Body of pancreas (tissue), 4 donors: ENCODE measurements around the gene PRTG. TPM values are rescaled to one million over a fixed set of nuclear protein-coding genes. Genes with fewer than 3 reads are reported as not detected.

Experiments used
- ATAC-seq: fragments of 150-250 bp; one replicate; pipeline ENCODE4 v1.9.1; 2016
- DNase-seq, 4 donors: peaks; one replicate each; pipeline ENCODE4 v3.0.0-alpha.2; 2019
- H3K27ac ChIP-seq, 4 donors: fragments of 200-600 bp; sonication (generic); 1 replicate in 3 of 4; 2 replicates in 1 of 4; pipeline versions ENCODE4 v1.5.1 to v1.6.1; 2016 to 2019; ENCODE audit warnings: mild to moderate bottlenecking in 1 of 4, mixed read lengths in 1 of 4, moderate library complexity in 1 of 4
- H3K27me3 ChIP-seq, 2 donors: fragments of 200-600 bp; sonication (generic); one replicate each; pipeline ENCODE4 v1.6.0; 2016; ENCODE audit warnings: mild to moderate bottlenecking in 1 of 2
- H3K36me3 ChIP-seq, 2 donors: fragments of 200-600 bp; sonication (generic); replicated peaks in 1 of 2; 2 replicates each; pipeline ENCODE4 v1.5.1; 2016; ENCODE audit warnings: low read depth in 2 of 2; ENCODE audit not compliant: insufficient read depth in 1 of 2
- H3K4me1 ChIP-seq: fragments of 200-600 bp; sonication (generic); one replicate; pipeline ENCODE4 v1.6.0; 2016
- H3K4me3 ChIP-seq, 2 donors: fragments of 200-600 bp; sonication (generic); 1 replicate in 1 of 2; 2 replicates in 1 of 2; pipeline ENCODE4 v1.5.1; 2016 to 2019
- H3K9me3 ChIP-seq, 3 donors: fragments of 200-600 bp; sonication (generic); 1 replicate in 2 of 3; 2 replicates in 1 of 3; pipeline ENCODE4 v1.5.1; 2016
- CTCF ChIP-seq, 7 experiments: fragments of 450-650 bp in 4 of 7; fragments of 200-600 bp in 3 of 7; sonication (generic) in 3 of 7; IDR thresholded peaks; one replicate each; pipeline ENCODE4 v1.5.1; 2016 to 2019; ENCODE audit warnings: antibody characterized with exemption in 7 of 7
- POLR2A ChIP-seq, 3 donors: fragments of 450-650 bp; IDR thresholded peaks; one replicate each; pipeline ENCODE4 v1.6.1; 2016; ENCODE audit warnings: antibody characterized with exemption in 3 of 3, mild to moderate bottlenecking in 2 of 3
- WGBS, 2 donors: methylation state at CpG; one replicate each; pipeline ENCODE4 v1.1.5; 2017; 5-methylcytosine and 5-hydroxymethylcytosine counted together
- intact Hi-C: fragments of 100-400 bp; cut with DNase I; formaldehyde crosslinking; loops from one replicate; pipeline ENCODE4 v1.15.1; 2023
- total RNA-seq, 2 donors: library from RNA; depleted of rRNA; stranded (reverse); fragments of >200 nt; gene quantifications; one replicate each; pipeline ENCODE4 v1.1.0, GENCODE V29; 2016

The PRTG gene
- total RNA-seq, 2 donors from 2014 or later, result 1.0 to 4.0 TPM

GRCh38 chr15:55743729-55744655, 1.0 kb upstream of the PRTG start:
- Histone ChIP-seq H3K36me3 (no peaks in the 10 kb centered on the region), H3K9me3 (no peaks in the 10 kb centered on the region), H3K27ac (no peak overlapping the region), H3K27me3 (peaks cover 0 to 29% of the 10 kb centered on the region in 2 donors), H3K4me1 (peaks cover 25% of the 10 kb centered on the region), H3K4me3 (no peak overlapping the region)
- ATAC-seq (no peak), DNase-seq (no peak)
- no peak for TF ChIP-seq CTCF (IDR thresholded peaks at IDR 0.05)
- no peak for TF ChIP-seq POLR2A (IDR thresholded peaks at IDR 0.05)
- intact Hi-C loops, result no loop called here
- WGBS, 2 donors, result 36 to 42% methylated on average over 21 of the region's 21 CpGs

- Histone ChIP-seq H3K36me3 (no peaks in the 10 kb centered on the region), H3K27me3 (peaks cover 0 to 29% of the 10 kb centered on the region in 2 donors), H3K4me3 (peak overlapping the region; percentile 37 to 71), H3K27ac (peak overlapping the region in 1 of 4 donors; percentile 4), H3K9me3 (no peaks in the 10 kb centered on the region), H3K4me1 (peaks cover 25% of the 10 kb centered on the region)
- WGBS, 2 donors, result 0 to 1% methylated on average over 7 to 50 of the region's 52 CpGs
- TF ChIP-seq POLR2A (IDR thresholded peaks at IDR 0.05), result no peak
- TF ChIP-seq CTCF (IDR thresholded peaks at IDR 0.05), result no peak
- ATAC-seq (peak; percentile 23), DNase-seq (peak in 3 of 4 donors; percentile 6 to 18 (median 16))
- intact Hi-C loops, result no loop called here
Observed at GRCh38 chr15:55742498-55742926, 440 bp downstream of the PRTG start.

- H3K9me3 ChIP-seq, result no peaks in the 10 kb centered on the region
- intact Hi-C loops, result no loop called here
- 2 to 8% methylated on average over 12 to 34 of the region's 34 CpGs for WGBS, 2 donors
- ATAC-seq, result peak; percentile 30
- TF ChIP-seq CTCF (IDR thresholded peaks at IDR 0.05), result peak in 1 of 7 experiments; percentile 2
- no peak for TF ChIP-seq POLR2A (IDR thresholded peaks at IDR 0.05)
- H3K4me1 ChIP-seq, result peaks cover 25% of the 10 kb centered on the region
- peak overlapping the region; percentile 37 to 71 for H3K4me3 ChIP-seq
- no peaks in the 10 kb centered on the region for H3K36me3 ChIP-seq
- DNase-seq, result peak in 2 of 4 donors; percentile 12 to 19
- peaks cover 0 to 29% of the 10 kb centered on the region in 2 donors for H3K27me3 ChIP-seq
- no peak overlapping the region for H3K27ac ChIP-seq
Observed at GRCh38 chr15:55741833-55742497, 987 bp downstream of the PRTG start.

GRCh38 chr15:55740981-55741832, 1.7 kb downstream of the PRTG start:
- DNase-seq, result no peak
- TF ChIP-seq CTCF (IDR thresholded peaks at IDR 0.05) (no peak), POLR2A (IDR thresholded peaks at IDR 0.05) (no peak)
- Histone ChIP-seq H3K27me3 (peaks cover 0 to 29% of the 10 kb centered on the region in 2 donors), H3K27ac (no peak overlapping the region), H3K4me1 (peaks cover 25% of the 10 kb centered on the region), H3K36me3 (no peaks in the 10 kb centered on the region), H3K4me3 (no peak overlapping the region), H3K9me3 (no peaks in the 10 kb centered on the region)
- no peak for ATAC-seq
- WGBS, 2 donors, result 17 to 23% methylated on average over 21 of the region's 21 CpGs
- intact Hi-C loops, result no loop called here
